Breast epithelium (tissue), 4 donors: Measurements from ENCODE around the gene MC1R. TPM values are rescaled to one million over a fixed set of nuclear protein-coding genes. Genes with fewer than 3 reads are reported as not detected.

Experiments used
- DNase-seq, 2 donors: peaks; one replicate each; pipeline ENCODE4 v3.0.0-alpha.2; 2019; ENCODE audit warnings: low spot score in 2 of 2
- H3K27ac ChIP-seq, 2 donors: fragments of 200-600 bp; sonication (generic) in 1 of 2; one replicate each; pipeline ENCODE4 v1.5.1; 2016 to 2019; ENCODE audit warnings: mild to moderate bottlenecking in 1 of 2
- H3K27me3 ChIP-seq, 2 donors: fragments of 200-600 bp; sonication (generic) in 1 of 2; one replicate each; pipeline versions ENCODE4 v1.5.1 to v1.6.0; 2017 to 2019; ENCODE audit warnings: control low read depth in 1 of 2, mild to moderate bottlenecking in 1 of 2
- H3K36me3 ChIP-seq: fragments of 200-600 bp; one replicate; pipeline ENCODE4 v1.5.1; 2019
- H3K4me1 ChIP-seq, 2 donors: fragments of 200-600 bp; sonication (generic); one replicate each; pipeline ENCODE4 v1.5.1; 2016 to 2019; ENCODE audit warnings: control low read depth in 1 of 2
- H3K4me3 ChIP-seq, 3 donors: fragments of 200-600 bp; sonication (generic); 1 replicate in 2 of 3; 2 replicates in 1 of 3; pipeline ENCODE4 v1.5.1; 2016 to 2019; ENCODE audit warnings: mild to moderate bottlenecking in 3 of 3, moderate library complexity in 2 of 3
- H3K9me3 ChIP-seq, 2 donors: fragments of 200-600 bp; sonication (generic) in 1 of 2; one replicate each; pipeline ENCODE4 v1.5.1; 2016 to 2019; ENCODE audit warnings: control low read depth in 1 of 2
- CTCF ChIP-seq, 3 donors: fragments of 450-650 bp; IDR thresholded peaks; one replicate each; pipeline ENCODE4 v1.5.1; 2016 to 2017; ENCODE audit warnings: antibody characterized with exemption in 3 of 3, mild to moderate bottlenecking in 3 of 3, moderate library complexity in 3 of 3
- POLR2A ChIP-seq: fragments of 450-650 bp; IDR thresholded peaks from one replicate; pipeline ENCODE4 v1.6.1; 2016; ENCODE audit warnings: antibody characterized with exemption, mild to moderate bottlenecking, moderate library complexity
- POLR2AphosphoS5 ChIP-seq, 3 donors: sonication (generic); formaldehyde crosslinking; IDR thresholded peaks; one replicate each; pipeline ENCODE4 v1.6.1; 2017; ENCODE audit warnings: antibody characterized with exemption in 3 of 3
- intact Hi-C: fragments of 100-400 bp; cut with DNase I; formaldehyde crosslinking; loops from one replicate; pipeline ENCODE4 v1.15.1; 2023; ENCODE audit warnings: low total_unique reads
- total RNA-seq, 3 donors: library from RNA; depleted of rRNA; stranded (reverse); fragments of >200 nt; gene quantifications; one replicate each; pipeline ENCODE4 v1.1.0, GENCODE V29; 2016

Gene MC1R
- total RNA-seq, 3 donors from 2014 or later: 3.7 to 7.2 (median 3.8) TPM

DNA sequence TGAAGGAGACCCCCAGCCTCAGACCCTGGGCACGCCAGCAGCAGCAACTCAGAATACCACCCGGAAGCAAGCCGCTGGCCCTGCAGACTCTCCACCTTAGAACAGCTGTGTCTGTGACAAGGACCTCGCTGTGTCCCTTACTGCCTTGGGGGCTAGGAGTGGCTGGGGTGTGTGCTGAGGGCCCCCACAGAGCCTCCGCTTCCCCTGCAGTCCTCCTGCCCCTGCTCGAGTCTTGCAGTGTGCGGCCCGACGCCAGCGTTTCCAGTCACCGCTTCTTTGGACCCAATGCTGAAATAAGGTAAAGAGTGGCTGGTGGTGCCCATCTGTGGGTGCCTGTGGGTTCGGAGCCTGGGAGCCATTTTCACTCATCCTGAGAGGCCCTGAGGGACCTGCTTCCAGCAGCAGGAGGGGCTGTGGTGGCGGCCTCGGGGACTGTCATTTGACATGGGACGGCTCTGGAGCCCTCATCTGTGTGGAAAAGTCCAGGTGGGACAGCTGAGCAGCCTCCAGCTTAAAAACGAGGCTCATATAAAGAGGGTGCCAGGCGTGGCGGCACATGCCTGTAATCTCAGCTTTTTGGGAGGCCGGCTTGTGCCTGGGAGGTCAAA lies 14.7 kb upstream of the MC1R start:
- H3K9me3 ChIP-seq: no peaks in the 10 kb centered on the region
- intact Hi-C loops: no loop called here
- no peak overlapping the region for H3K4me3 ChIP-seq
- H3K27ac ChIP-seq: no peak overlapping the region
- H3K36me3 ChIP-seq: no peaks in the 10 kb centered on the region
- no peak for TF ChIP-seq POLR2AphosphoS5 (IDR thresholded peaks at IDR 0.05)
- TF ChIP-seq POLR2A: no peak
- TF ChIP-seq CTCF (IDR thresholded peaks at IDR 0.05): no peak
- no peaks in the 10 kb centered on the region for H3K27me3 ChIP-seq
- H3K4me1 ChIP-seq: no peaks in the 10 kb centered on the region
- DNase-seq: no peak

DNA sequence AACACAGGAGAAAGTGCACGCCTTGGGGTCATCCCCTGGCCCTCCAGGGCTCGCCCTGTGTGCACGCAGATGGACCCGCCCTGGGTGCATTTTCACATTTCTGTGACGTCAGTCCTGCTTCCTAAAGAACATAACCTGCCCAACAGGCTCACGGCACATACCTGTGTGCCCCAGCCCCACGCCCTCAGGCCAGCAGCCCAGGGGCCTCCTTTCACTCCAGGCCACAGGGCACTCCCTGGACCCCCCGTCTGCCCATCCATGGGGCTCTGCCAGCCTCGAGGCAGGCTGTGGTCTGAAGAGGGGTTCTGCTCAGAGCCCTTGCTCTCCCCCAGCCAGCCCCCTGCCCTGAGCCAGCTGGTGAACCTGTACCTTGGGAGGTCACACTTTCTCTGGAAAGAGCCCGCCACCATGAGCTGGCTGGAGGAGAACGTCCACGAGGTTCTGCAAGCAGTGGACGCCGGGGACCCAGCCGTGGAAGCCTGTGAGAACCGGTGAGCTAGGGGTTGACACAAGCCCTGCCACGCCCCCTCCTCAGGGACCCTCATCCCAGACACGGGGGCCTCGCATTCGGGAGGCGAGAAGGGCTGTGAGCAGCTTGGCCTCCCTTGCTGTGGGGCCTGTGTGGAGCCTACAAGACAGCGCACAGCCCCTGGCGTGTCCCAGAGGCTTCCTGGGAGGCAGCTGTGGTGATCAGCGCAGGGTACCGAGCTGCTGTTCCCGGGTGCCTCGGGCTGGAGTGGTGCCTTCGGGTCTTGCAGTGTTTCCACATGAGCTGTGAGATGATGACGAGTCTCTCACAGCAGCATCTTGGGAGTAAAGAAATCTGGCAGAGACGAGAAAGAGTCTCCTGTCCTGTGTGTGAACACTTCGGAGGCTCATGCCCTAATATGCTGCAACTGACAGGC lies 13.8 kb upstream of the MC1R start:
- DNase-seq: no peak
- H3K27ac ChIP-seq: no peak overlapping the region
- no peaks in the 10 kb centered on the region for H3K4me1 ChIP-seq
- no peaks in the 10 kb centered on the region for H3K27me3 ChIP-seq
- intact Hi-C loops: no loop called here
- H3K9me3 ChIP-seq: no peaks in the 10 kb centered on the region
- no peak overlapping the region for H3K4me3 ChIP-seq
- TF ChIP-seq POLR2AphosphoS5 (IDR thresholded peaks at IDR 0.05): no peak
- TF ChIP-seq CTCF (IDR thresholded peaks at IDR 0.05): no peak
- no peak for TF ChIP-seq POLR2A
- H3K36me3 ChIP-seq: no peaks in the 10 kb centered on the region

DNA sequence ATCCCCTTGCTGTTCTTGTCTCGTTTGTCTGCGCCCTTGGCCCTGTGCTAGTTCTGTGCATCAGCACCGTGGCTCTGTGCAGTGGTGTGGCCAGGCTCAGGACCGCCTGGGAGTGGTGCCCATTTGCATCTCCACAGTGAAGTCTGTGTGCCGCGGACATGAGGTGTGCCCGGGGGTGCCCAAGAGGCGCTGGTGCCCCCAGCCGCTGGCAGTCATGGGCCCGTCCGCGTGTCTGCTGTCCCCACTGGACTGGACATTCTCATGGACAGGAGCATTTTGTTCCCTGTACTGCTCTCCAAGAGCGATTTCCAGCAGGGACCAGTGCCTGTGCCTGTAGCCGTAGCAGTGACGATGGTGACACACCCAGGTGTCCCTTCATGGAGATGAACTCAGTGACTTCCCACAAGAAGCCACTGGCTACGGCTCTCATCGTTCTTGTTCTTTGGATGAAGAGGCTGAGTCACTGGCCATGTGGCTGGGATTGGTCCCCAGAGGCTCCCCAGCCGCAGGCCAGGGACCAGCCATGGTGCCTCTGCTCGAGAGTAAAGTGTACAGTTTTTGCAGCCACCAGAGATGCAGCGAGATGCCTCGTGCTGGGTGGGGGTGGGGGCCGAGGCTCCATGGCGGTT lies 13.0 kb upstream of the MC1R start:
- TF ChIP-seq POLR2AphosphoS5 (IDR thresholded peaks at IDR 0.05): no peak
- TF ChIP-seq CTCF (IDR thresholded peaks at IDR 0.05): no peak
- TF ChIP-seq POLR2A: no peak
- Histone ChIP-seq H3K9me3 (no peaks in the 10 kb centered on the region), H3K4me3 (no peak overlapping the region), H3K4me1 (no peaks in the 10 kb centered on the region), H3K27me3 (no peaks in the 10 kb centered on the region), H3K36me3 (no peaks in the 10 kb centered on the region), H3K27ac (no peak overlapping the region)
- intact Hi-C loops: no loop called here
- no peak for DNase-seq

GRCh38 chr16:89906140-89907025 lies 12.3 kb upstream of the MC1R start:
- Histone ChIP-seq H3K36me3 (no peaks in the 10 kb centered on the region), H3K27ac (no peak overlapping the region)
- intact Hi-C loops: no loop called here

More at GRCh38 chr16:89906140-89907025, 12.3 kb upstream of the MC1R start:
- H3K9me3 ChIP-seq: no peaks in the 10 kb centered on the region
- no peak for DNase-seq
- no peaks in the 10 kb centered on the region for H3K4me1 ChIP-seq
- H3K27me3 ChIP-seq: no peaks in the 10 kb centered on the region
- no peak for TF ChIP-seq POLR2AphosphoS5 (IDR thresholded peaks at IDR 0.05)
- TF ChIP-seq CTCF (IDR thresholded peaks at IDR 0.05): no peak
- no peak for TF ChIP-seq POLR2A
- no peak overlapping the region for H3K4me3 ChIP-seq
